ENCODE measurements around the gene UBE2V1.
"Not testable (repeated sequence)": the region's sequence is repeated elsewhere in the genome, so short reads cannot be mapped to it uniquely, and the experiment has no call there.

UBE2V1 gene

DNA sequence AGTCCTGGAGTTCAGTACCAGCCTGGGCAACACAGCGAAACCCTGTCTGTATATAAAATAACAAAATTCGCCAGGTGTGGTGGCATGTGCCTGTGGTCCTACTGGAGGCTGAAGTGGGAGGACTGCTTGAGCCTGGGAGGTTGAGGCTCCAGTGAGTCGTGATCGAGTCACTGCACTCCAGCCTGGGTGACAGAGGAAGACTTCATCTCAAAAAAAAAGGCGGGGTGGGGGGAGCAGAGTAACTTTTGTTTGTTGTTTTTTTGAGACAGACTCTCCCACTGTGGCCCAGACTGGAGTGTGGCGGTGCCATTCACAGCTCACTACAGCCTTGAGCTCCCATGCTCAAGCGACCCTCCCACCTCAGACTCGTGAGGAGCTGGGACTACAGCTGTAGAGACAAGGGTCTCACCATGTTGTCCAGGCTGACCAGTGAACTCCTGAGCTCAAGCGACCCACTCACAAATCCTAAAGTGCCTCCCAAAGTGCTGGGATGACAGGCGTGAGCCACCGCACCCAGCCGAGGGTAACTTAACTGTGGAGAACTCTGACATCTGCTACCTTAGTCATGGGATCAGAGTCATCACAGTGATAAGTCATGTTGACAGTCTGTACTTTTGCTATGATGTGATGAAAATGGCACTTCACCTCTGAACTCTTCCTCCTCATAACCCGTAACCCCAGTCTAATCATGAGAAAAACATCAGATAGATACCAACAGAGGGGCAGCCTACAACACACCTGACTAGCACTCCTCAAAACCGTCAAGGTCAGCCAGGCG is 24.1 kb upstream of the UBE2V1 start:
- Histone ChIP-seq H3K36me3 (ENCODE audit: insufficient read depth, low read length) (peaks cover 84% of the 10 kb centered on the region; the same call in 1 of the 2 replicates), H3K9me2 (replicated peaks; ENCODE audit: low read depth, low read length) (no peaks in the 10 kb centered on the region), H3K9ac (ENCODE audit: low read depth, low read length, poor library complexity, severe bottlenecking) (no peak overlapping the region), H2AFZ (ENCODE audit: low read length) (no peak overlapping the region), H3F3A (ENCODE audit: low read depth) (no peaks in the 10 kb centered on the region), H3K4me3 (ENCODE audit: low read length, poor library complexity, severe bottlenecking) (no peak overlapping the region), H3K79me2 (ENCODE audit: insufficient read depth, low read length) (peaks cover 66% of the 10 kb centered on the region; the same call in 1 of the 2 replicates), H3K27me3 (ENCODE audit: insufficient read depth, low read length, poor library complexity, severe bottlenecking) (no peaks in the 10 kb centered on the region), H3K9me3 (ENCODE audit: insufficient read depth, low read depth, low read length) (no peaks in the 10 kb centered on the region), H4K20me1 (ENCODE audit: insufficient read depth, low read length, poor library complexity, severe bottlenecking) (peaks cover 15% of the 10 kb centered on the region), H3K4me1 (ENCODE audit: insufficient read depth, low read length, poor library complexity, severe bottlenecking) (no peaks in the 10 kb centered on the region), H3K4me2 (ENCODE audit: low read depth, low read length, poor library complexity, severe bottlenecking) (no peak overlapping the region)
- TF ChIP-seq EZH2phosphoT487 (IDR thresholded peaks at IDR 0.05; ENCODE audit: borderline replicate concordance): no peak
- TF ChIP-seq, protein P1, sequence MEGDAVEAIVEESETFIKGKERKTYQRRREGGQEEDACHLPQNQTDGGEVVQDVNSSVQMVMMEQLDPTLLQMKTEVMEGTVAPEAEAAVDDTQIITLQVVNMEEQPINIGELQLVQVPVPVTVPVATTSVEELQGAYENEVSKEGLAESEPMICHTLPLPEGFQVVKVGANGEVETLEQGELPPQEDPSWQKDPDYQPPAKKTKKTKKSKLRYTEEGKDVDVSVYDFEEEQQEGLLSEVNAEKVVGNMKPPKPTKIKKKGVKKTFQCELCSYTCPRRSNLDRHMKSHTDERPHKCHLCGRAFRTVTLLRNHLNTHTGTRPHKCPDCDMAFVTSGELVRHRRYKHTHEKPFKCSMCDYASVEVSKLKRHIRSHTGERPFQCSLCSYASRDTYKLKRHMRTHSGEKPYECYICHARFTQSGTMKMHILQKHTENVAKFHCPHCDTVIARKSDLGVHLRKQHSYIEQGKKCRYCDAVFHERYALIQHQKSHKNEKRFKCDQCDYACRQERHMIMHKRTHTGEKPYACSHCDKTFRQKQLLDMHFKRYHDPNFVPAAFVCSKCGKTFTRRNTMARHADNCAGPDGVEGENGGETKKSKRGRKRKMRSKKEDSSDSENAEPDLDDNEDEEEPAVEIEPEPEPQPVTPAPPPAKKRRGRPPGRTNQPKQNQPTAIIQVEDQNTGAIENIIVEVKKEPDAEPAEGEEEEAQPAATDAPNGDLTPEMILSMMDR (conservative IDR thresholded peaks at IDR 0.05; ENCODE audit: low read length): no peak

DNA sequence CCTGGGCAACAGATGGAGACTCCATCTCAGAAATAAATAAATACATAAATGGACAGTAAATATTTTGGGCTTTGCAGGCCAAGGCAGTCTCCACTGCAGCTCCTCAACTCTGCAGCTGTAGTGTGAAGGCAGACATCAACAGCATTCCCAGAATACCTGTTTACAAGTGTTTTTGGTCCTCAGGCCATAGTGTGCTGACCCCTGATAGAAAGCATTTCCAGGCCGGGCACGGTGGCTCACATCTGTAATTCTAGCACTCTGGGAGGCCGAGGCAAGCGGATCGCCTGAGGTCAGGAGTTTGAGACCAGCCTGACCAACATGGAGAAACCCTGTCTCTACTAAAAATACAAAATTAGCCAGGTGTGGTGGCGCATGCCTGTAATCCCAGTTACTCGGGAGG is 22.2 kb upstream of the UBE2V1 start:
- H3K4me3 ChIP-seq (ENCODE audit: low read length, poor library complexity, severe bottlenecking); H3K9ac ChIP-seq (ENCODE audit: low read depth, low read length, poor library complexity, severe bottlenecking); H3K27me3 ChIP-seq (ENCODE audit: insufficient read depth, low read length, poor library complexity, severe bottlenecking); H3K4me1 ChIP-seq (ENCODE audit: insufficient read depth, low read length, poor library complexity, severe bottlenecking); H3K9me2 ChIP-seq (replicated peaks; ENCODE audit: low read depth, low read length); H4K20me1 ChIP-seq (ENCODE audit: insufficient read depth, low read length, poor library complexity, severe bottlenecking); H3K4me2 ChIP-seq (ENCODE audit: low read depth, low read length, poor library complexity, severe bottlenecking); H2AFZ ChIP-seq (ENCODE audit: low read length); H3K9me3 ChIP-seq (ENCODE audit: insufficient read depth, low read depth, low read length); H3F3A ChIP-seq (ENCODE audit: low read depth): not testable (repeated sequence)
- Histone ChIP-seq H3K79me2 (ENCODE audit: insufficient read depth, low read length) (peaks cover 50% of the 10 kb centered on the region; the same call in 1 of the 2 replicates), H3K36me3 (ENCODE audit: insufficient read depth, low read length) (peaks cover 81% of the 10 kb centered on the region; the same call in 1 of the 2 replicates)

DNA sequence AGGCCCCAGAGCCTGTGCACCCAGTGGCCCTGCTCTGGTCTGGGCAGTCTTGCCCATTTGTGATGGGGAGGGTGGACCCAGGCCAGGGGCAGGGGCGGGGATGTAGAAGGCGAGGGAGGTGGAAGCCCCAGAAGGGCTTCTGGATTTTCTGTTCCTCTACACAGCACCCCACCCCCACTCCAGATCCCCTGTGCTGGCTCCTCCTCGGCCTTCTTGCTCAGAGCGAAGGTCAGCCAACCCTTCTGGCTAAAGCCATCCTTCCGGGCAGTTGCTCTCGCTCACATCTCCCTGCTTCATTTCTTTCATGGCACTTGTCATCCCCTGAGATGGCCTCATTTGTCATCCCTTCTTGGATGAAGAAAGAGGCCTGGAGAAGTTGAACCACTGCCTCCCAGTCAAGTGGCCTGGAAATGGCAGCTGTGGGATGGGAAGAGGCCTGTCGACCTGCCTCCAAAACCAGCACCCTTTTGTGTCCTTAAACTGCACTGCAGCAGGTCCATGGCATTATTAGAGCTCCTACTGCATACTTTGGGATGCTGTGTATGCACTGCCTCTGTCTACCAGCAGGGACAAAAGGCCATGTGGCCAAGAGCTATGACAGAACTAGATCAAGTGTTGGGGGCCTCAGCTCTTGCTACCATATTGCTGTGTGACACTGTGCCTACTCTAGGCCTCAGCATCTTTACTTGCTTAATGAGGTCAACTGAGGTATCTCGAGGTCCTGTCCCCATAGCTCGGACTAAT is 20.7 kb upstream of the UBE2V1 start:
- no peaks in the 10 kb centered on the region for H3K9me3 ChIP-seq (ENCODE audit: insufficient read depth, low read depth, low read length)
- peaks cover 83% of the 10 kb centered on the region; the same call in 1 of the 2 replicates for H3K36me3 ChIP-seq (ENCODE audit: insufficient read depth, low read length)
- peaks cover 38% of the 10 kb centered on the region; the same call in 1 of the 2 replicates for H3K79me2 ChIP-seq (ENCODE audit: insufficient read depth, low read length)
- no peak overlapping the region for H3K4me2 ChIP-seq (ENCODE audit: low read depth, low read length, poor library complexity, severe bottlenecking)
- H3F3A ChIP-seq (ENCODE audit: low read depth): no peaks in the 10 kb centered on the region
- H3K4me1 ChIP-seq (ENCODE audit: insufficient read depth, low read length, poor library complexity, severe bottlenecking): no peaks in the 10 kb centered on the region
- peaks cover 8% of the 10 kb centered on the region for H4K20me1 ChIP-seq (ENCODE audit: insufficient read depth, low read length, poor library complexity, severe bottlenecking)
- H3K4me3 ChIP-seq (ENCODE audit: low read length, poor library complexity, severe bottlenecking): no peak overlapping the region
- no peak overlapping the region for H2AFZ ChIP-seq (ENCODE audit: low read length)
- no peak overlapping the region for H3K9ac ChIP-seq (ENCODE audit: low read depth, low read length, poor library complexity, severe bottlenecking)
- H3K9me2 ChIP-seq (replicated peaks; ENCODE audit: low read depth, low read length): no peaks in the 10 kb centered on the region
- TF ChIP-seq, protein P1 (conservative IDR thresholded peaks at IDR 0.05; ENCODE audit: low read length): no peak
- TF ChIP-seq EZH2phosphoT487 (IDR thresholded peaks at IDR 0.05; ENCODE audit: borderline replicate concordance): no peak
- H3K27me3 ChIP-seq (ENCODE audit: insufficient read depth, low read length, poor library complexity, severe bottlenecking): no peaks in the 10 kb centered on the region
